IPS-NIHi7 (cell line): ENCODE measurements around the gene SLC31A1.
A peak's percentile ranks its signal among the peaks of the same experiment; 100 is the strongest.

Source experiments
- DNase-seq: peaks from one replicate; pipeline ENCODE4 v3.0.0; 2012; ENCODE audit warnings: mixed read lengths; ENCODE audit errors: extremely low spot score

Gene SLC31A1

DNA sequence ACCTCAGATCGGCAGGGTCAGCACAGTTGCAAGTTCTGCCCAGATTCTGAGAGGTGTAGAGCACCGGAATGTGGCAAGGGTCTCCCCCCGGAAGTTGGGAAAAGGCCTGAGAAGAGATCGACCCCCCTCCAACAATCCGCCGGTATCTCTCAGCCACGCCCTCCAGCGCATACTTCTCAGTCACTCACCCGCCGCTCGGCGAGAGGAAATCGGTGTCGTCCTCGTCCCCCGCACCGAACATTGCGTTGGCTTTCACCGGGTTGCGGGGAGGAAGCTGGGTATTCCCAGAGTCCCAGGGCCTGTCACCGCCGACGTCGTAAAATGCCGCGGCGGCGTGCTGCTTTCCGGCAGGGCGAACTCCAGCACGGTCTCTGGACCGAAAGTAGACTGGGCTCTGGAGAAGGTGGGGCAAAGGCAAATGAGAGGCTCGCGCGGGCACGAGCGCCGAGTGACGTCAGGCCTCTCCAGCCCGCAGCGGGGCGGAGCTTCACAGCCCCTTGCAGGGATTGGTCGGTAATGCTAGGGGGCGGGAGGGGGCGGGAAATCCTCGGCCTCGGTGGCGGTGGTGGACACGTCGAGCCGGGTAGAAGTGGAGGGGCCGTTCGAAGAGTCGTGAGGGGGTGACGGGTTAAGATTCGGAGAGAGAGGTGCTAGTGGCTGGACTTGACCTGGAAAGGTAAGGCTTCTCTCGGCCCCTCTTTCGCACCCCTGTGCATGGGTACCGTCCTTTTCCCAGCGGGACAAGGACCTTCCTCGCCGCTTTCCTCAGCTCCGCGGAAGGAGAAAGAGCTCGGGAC, at the start of gene SLC31A1, which contains the start of gene FKBP15:
Gene SLC31A1, plus strand, starts transcription at position 542 of the 797 bp plus-strand sequence. CDS start 34,605 bp downstream, outside the sequence.
Gene FKBP15, minus strand, starts transcription at position 275 of the 797 bp plus-strand sequence. Its CDS starts 34 bp downstream, at position 241.
- peak; percentile 99 for DNase-seq

DNA sequence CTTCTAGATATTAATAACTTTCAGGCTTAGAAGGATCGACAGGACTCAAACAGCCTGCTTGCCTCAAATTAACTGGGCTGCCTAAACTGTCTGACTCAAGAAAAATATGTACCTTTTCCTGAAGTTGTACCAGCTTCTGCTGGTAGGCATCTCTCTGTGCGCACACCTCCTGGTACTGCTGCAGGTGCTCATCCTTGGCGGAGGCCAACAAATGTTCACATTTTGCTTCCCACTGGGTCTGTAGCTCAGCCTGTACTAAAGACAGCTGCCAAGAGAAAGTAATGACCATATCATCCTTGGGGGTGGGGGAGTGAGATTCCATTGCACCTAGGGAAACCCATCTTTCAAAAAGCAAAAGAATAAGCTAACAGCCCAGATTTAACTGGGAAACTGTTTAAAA, 48.0 kb upstream of the SLC31A1 start:
- DNase-seq, result no peak

DNA sequence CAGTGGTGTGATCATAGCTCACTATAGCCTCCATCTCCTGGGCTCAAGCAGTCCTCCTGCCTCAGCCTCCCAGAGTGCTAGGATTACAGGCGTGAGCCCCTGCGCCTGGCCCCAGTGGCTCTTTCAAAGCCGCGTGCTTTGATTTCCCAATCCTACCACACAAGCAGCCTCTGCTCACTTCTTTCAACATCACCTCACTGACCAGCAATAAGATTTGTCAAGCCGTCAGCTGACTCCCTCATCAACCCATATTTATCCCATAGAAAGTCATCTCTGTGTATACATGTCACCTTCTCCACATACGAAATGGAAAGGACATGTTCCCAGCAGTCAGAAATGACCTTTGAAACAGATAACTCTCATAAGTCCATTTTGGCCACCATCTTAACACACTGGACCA, 44.5 kb upstream of the SLC31A1 start:
- no peak for DNase-seq

DNA sequence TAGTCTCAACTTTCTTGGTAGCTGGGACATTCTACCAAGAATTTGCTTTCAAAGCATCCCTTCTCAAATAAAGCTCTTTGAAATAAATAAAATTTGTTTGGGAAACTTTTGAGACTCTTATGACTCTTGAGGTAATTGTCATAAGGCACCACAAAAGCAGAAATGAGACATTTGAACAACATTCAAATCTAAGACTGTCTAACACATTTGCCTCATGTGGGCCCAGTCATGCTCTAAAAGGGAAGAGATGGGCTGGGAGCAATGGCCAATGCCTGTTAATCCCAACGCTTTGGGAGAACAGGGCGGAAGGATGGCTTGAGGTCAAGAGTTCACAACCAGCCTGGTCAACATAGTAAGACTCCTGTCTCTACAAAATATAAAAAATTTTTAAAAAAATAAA, 44.1 kb upstream of the SLC31A1 start:
- DNase-seq, result no peak

DNA sequence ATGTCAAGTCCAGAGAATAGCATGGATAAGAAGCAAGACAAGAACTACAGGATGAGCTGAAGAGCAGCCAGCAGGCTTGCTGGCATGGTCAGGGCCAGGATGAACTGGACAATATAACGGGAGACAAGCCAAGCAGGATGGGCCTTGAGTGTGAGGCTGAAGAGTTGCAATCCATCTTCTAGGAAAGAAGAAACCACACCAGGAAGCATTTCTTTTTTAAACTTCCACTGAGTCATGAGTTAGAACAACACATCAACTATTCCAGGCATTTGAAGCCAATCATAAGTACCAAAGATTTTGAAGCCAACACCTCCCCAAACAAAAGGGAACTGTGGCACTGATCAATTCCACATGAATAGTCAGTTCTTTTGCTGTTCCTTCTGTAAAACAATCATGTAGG, 43.3 kb upstream of the SLC31A1 start:
- no peak for DNase-seq

DNA sequence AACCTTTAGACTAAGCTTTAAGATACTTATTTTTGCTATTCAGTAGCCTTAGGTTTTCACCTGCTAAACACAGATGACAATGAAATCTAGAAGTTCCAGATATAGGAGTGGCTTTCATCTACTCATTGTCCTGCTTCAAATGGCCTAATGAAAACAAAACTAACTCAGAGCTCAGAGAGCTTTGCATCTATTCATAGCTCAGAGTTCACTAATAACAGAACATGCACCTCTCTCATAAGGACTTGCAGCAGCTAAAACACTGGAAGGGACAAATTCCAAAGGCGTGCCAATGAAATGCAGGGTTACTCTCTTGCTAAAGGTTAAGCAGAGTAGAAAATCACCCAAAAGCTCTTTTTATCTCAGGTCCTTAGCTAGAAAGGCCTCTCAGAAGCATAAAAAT, 41.5 kb upstream of the SLC31A1 start:
- DNase-seq, result no peak

DNA sequence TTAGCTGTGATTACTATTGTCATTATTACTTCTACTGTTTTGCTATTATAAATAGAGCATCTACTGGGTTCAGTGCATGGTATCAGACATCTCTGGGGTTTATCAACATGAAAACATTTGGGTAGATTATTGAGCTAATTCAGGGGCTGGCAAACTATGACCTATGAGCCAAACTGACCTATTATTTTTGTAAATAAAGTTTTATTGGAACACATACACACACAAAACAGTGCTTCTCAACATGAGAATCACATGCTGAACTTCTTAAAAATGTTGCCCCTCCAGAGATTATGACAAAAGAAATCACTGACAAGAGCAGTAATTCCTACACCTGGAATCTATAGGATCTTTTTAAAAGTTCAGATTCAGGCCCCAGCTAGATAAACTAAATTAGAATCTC, 40.2 kb upstream of the SLC31A1 start:
- no peak for DNase-seq

DNA sequence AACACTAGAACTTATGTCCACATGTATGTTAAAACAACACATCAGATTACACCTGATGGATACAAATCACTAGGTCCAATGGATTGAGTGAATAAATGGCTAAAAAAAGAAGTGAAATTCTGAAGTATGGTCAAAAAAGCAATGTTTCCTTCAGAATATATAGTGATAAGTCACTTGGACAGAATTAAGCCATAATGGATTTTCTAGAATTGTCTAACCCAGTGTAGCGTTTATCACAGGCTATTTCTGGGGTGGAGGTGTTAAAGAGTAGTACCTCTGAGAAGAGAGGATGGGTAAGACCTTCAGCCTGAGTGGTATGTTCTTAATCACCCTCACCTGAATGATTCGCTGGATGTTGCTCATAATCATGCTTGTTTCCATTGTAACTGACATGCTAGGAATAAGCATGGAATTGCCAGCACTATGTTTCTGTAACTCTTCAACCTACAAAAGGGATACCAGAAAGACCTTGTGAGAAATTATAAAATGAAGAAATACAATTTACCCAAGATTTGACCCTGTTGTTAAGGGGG, 37.3 kb upstream of the SLC31A1 start:
- DNase-seq, result no peak

DNA sequence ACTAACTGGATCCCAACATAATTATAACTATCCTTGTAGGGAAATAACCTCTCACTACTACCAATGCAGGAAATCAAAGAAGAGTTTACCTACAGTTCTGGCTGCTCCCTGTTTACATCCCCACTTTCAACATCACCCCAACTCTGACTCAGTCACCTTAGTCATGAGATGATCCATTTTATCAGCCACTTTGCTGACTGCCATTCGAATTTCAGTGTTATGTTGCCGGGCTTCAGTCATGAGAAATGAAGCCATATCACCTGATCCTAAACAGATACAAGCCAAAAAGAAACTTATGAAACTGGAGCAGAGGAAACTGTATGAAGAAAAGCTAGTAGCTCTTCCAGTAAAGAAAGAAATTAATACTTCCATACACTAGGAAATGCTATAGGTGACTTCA, 36.8 kb upstream of the SLC31A1 start:
- DNase-seq, result no peak

DNA sequence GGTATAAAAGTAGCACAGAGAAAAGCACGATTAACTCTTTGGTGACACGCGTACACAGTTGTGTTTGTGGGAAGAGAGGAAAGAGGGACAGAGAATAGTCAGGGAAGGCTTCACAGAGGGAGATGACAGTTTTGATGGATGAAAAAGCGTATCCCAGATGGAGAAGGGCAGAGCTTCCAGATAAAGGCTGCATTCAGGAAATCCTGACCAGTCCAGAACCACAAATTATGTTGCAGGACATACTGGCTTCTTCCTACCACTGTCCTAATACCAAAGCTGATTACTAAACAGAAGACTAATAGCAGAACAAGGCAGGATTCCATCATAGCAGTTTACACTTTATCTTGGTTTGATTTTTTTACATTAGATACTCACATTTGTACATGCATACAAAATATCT, 36.1 kb upstream of the SLC31A1 start:
- no peak for DNase-seq

DNA sequence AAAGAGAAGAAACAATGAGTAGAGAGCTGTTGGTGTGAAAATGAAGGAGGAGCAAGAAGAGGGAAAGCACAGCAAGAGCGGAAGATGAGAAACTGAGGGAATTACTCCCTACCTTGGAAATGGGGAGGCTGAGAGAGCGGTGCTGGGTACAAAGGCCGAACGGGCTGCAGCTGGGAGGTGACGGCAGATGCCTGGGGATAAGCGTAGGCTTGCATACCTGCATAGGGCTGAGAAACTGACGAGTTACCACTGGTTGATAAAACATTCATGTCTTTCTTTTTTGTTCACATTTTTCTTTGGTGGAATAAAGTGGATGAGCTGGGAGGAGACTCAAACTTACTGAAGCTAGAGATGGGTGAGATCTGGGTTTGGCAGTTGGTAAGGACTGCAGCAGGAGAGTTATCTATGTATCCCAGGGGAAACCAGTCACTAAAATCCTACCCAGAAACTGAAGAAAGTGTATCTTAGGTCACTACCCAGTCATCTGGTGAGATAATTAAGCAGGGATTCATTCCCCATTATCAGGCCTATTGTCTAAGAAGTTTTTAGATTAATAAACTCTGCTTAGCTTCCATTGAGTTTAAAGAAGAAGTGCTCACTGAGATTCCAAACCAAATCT, 35.1 kb upstream of the SLC31A1 start:
- no peak for DNase-seq

DNA sequence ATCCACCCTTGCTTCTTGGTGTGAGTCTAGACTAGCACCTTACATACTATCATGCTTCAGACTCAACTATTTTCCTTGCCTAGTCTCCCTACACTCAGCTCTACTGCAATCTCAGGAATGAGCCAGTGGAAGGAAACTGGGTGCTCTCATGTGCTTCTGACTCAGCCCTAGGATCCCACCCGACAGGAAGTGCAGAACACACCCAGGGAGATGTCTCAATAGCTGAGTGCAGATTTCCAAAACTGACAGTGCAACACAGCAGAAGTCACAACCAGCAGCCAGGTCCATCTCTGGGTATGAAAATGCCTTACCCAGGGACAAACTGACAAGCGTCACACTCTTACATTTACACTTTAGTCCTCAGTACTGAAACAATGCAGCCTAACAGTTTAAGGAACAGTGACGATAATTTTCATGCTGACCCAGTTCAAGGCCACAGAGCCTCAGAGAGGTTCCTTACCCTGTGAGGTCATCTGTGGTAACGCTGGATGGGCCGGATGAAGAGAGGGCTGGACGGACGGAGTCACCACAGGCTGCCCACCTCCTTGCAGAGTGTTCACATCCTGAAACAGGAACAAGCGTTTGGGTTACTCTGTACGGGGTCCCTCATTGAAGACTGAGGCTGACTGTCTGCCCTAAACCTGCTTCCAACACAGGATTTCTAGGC, 33.3 kb upstream of the SLC31A1 start:
- no peak for DNase-seq

DNA sequence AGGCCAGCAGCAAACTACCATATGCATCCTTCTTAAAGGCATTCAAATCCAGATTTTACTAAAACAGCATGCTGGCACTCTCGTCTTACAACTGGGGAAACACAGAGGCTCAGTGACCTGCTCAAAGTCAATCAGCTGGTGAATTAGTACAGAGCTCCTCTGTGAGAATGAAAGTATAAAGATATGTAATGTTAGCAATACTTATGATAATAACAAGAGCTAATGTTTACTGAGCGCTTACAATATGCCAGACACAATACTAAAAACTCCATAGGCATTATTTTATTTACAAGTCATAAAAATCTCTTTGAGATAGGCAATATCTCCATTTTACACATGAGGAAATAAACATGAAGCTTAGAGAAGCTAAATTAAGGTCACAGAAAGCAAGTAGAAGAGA, 28.9 kb upstream of the SLC31A1 start:
- DNase-seq, result no peak

DNA sequence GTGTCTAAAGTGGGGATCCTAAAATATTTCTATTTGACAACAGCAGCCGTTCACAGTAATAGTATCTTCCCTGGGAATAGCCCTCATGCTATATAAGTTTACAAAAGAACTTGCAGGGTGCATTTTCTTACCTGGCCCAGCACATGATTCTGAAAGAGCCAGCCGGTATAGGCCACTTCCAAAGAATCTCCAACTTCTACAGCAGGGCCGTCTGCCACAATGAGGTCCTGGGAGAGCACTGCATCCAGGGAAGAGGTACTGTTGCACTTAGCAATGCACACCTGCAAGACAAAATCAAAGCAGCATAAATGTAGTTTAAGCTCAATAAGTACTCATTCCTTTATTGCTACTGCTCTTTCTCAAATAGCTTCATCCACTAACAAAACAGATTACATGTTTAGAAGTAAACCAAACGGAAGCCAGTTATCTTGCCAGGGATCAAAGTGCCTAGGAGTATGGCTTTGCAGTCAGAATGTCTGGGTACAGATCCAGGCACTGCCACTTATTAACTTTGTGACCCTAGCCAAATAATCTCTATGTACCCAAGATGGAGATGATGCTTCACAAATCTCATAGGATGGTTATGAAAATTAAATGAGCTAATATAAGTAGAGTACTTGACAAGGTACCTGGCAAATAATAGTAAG, 21.5 kb upstream of the SLC31A1 start:
- no peak for DNase-seq

DNA sequence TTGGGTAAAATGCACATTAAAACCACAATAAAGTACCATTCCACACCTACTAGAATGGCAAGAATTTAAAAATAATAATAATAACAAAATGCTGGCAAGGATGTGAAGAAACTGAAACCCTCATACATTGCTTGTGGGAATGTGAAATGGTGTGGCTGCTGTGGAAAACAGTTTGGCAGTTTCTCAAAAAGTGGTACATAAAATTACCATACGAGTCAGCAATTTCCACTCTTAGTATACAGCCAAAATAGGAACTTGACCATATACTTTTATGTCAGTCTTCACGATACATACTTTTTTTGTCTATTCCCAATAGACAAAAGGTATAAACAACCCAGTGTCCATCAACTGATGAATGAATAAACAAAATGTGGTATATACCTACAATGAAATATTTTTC, 15.9 kb upstream of the SLC31A1 start:
- DNase-seq, result no peak

DNA sequence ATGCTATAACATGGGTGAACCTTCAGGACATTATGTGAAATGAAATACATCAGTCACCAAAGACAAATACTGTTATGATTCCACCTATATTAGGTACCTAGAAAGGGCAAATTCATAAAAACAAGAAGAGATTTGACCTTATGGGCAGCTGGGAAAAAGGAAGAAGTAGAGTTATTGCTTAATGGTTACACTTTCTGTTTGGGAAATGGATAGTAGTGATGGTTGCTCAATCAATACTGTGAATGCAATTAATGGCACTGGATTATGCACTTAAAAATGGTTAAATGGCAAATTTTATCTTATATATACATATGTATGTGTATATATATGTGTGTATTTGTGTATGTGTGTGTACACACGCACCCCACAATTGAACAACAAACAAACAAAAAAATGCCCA, 15.5 kb upstream of the SLC31A1 start:
- DNase-seq, result no peak

DNA sequence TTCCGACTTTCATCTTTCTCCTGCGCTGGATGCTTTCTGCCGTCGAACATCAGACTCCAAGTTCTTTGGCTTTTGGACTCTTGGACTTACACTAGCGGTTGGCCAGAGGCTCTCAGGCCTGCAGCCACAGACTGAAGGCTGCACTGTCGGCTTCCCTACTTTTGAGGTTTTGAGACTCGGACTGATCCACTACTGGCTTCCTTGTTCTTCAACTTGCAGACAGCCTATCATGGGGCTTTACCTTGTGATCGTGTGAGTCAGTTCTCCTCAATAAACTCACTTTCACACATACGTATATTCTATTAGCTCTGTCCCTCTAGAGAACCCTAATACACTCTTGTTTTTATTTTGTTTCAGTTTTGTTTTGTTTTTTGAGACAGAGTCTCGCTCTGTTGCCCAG, 10.5 kb upstream of the SLC31A1 start:
- DNase-seq, result no peak

DNA sequence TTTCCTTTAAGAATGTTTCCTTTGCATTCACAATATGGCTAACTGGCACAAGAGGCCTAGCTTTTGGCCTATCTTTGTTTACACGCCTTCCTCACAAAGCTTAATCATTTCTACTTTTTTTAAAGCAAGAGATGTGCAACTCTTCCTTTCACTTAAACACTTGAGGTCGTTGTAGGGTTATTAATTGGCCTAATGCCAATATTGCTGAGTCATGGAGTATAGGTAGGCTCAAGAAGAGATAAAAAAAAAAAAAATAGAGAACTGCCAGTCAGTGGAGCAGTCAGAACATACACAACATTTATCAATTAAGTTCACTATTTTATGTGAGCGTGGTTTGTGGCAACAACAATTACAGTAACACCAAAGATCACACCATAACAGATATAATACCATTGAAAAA, 6.2 kb upstream of the SLC31A1 start:
- no peak for DNase-seq

DNA sequence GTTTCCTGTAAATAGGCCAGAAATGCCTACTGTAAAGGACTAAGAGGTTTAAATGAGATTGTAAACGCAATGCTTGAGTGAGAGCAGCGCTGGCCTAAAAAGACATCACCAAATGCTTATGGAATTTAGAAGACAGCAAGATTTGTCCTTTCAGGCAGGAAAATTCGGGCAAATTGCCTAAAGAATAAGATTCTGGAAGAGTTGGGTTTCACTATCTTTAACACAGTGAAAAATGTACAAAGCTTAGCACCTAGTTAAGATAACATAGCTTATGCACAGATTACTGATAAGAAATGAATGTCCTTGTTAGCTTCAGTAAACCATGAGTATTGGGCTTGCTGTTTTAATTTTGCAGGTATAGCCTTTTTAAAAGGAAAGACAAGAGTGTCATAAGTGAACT, 4.9 kb upstream of the SLC31A1 start:
- no peak for DNase-seq

DNA sequence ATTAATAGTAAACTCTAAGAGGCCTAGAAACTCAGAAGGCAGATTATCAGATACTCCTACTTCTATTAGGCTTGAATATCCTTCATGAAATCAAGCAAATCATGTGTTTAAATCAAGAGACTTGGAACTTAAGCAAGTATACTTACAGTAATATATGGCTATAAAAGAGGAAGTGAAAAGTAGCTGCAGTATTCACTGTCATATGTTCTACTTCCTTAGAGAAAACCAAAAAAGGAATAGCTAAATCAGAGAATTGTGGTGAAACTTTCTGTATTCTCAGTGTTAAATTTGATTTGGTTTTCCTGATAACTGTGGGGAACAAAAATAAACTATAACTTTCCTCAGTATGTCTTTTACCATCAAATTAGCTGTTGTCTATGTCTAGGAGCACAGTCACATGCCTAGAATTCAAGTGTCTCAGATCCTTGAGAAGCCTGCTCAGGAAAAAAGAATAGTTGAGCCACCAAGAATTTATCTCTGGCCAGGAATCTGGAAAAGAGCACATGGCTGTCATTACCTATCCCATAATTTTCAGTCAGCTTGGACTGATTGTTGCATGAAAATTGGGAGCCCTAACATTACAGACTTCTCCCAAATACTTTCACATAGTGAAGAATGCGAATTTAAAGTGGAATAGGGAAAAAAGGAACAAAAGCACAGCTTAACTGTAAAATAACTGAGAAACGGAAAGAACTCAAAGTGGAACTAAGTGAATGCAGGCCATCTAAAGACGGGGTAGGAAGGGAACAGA, 2.0 kb upstream of the SLC31A1 start:
- DNase-seq, result no peak

DNA sequence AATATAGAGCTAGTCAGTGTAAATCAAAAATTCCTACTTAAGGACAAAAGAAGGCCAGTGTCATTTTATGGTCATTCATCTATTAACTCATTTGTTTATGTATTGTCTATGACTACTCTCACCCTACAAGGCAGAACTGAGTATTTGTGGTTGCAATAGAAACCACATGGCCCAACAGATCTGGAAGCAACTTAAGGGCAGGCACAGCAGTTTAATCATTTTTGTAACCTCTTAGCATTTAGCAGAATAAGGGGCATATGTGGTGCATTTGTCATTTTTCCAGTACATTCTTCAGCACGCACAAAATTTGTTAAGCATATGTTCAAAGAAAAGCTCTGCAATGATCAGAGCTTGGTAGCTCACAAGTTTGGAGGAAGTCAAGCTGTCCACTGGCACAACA, 1.4 kb upstream of the SLC31A1 start:
- no peak for DNase-seq
